GM12891 (cell line): ENCODE data around the gene MANEAL.

Experiments used
- DNase-seq: peaks from one replicate; pipeline ENCODE4 v3.0.0; 2011; ENCODE audit warnings: low spot score; ENCODE audit not compliant: insufficient read length
- FAIRE-seq: peaks from 2 replicates; lab custom pipeline; 2011; peaks lifted over from hg19 to GRCh38; lab: Jason Lieb, UNC
- PAX5 ChIP-seq: IDR thresholded peaks from 2 replicates; pipeline ENCODE4 v1.6.1; 2011; ENCODE audit warnings: low read length, moderate library complexity, mild to moderate bottlenecking; ENCODE audit not compliant: insufficient read depth, severe bottlenecking
- POLR2A ChIP-seq: IDR thresholded peaks from 2 replicates; pipeline ENCODE4 v1.6.1; 2011; ENCODE audit warnings: low read depth, low read length, control low read depth
- POLR2AphosphoS5 ChIP-seq: IDR thresholded peaks from 2 replicates; pipeline ENCODE4 v1.6.1; 2011; ENCODE audit warnings: low read depth, low read length, control low read depth
- POU2F2 ChIP-seq: IDR thresholded peaks from 2 replicates; pipeline ENCODE4 v1.6.1; 2011; ENCODE audit warnings: low read depth, mild to moderate bottlenecking, control low read depth, low read length, moderate library complexity
- SPI1 ChIP-seq: IDR thresholded peaks from 2 replicates; pipeline ENCODE4 v1.6.1; 2011; ENCODE audit warnings: low read depth, low read length, control low read depth
- TAF1 ChIP-seq: IDR thresholded peaks from 2 replicates; pipeline ENCODE4 v1.6.1; 2011; ENCODE audit warnings: low read depth, low read length, control low read depth

Gene MANEAL

DNA sequence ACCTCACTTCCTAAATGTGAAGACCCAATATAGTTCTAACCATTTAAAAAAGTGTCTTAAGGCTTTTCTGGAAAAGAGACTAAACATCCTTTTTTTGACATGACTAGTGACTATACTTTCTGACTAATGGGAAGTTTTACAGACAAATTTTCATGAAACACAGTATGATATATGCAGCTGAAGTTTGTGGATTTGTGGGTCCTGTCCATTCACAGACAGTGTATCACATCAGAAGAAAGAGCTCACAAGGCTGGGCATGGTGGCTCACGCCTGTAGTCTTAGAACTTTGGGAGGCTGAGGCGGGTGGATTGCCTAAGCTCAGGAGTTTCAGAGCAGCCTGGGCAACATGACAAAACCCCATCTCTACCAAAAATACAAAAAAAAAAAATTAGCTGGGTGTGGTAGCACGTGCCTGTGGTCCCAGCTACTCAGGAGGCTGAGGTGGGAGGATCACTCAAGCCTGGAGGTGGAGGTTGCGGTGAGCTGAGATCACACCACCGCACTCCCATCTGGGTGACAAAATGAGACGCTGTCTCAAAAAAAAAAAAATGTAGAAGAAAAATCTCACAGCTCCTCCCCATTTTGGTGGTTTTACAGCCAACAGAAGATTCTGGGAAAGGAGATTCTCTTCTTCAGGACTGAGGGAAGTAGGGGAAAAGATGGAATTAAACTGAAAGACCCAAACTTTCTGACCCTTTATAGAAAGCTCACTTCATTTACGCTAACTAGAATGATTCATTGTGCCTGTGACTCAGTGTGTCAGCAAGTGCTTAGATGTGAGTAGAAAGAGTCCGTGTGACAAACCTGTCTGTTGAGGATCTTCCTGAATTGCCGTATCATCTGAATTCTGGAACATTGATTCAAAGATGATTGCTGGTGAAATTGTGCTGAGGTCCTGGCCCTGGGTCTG is 29.5 kb downstream of the MANEAL start:
- no peak for TF ChIP-seq POU2F2
- TF ChIP-seq POLR2AphosphoS5, result no peak
- no peak for TF ChIP-seq PAX5
- TF ChIP-seq SPI1, result no peak
- TF ChIP-seq TAF1, result no peak
- TF ChIP-seq POLR2A, result no peak
- FAIRE-seq (no peak), DNase-seq (no peak)

DNA sequence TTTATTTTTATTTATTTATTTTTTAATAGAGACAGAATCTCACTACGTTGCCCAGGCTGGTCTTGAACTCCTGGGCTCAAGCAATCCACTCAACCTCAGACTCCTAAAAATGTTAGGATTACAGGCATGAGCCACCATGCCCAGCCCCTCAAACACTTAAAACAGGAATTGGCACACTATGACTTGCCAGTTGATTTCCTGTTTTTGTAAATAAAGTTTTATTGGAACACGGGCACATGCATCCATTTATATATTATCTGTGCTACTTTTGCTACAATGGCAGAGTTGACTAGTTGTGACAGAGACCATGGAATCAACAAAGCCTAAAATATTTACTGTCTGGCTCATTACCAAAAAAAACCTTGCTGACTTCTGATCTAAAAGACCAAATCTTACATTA is 30.4 kb downstream of the MANEAL start:
- TF ChIP-seq POLR2AphosphoS5, result no peak
- TF ChIP-seq PAX5, result no peak
- TF ChIP-seq SPI1, result no peak
- no peak for TF ChIP-seq TAF1
- TF ChIP-seq POU2F2, result no peak
- no peak for TF ChIP-seq POLR2A
- FAIRE-seq, result no peak
- no peak for DNase-seq

DNA sequence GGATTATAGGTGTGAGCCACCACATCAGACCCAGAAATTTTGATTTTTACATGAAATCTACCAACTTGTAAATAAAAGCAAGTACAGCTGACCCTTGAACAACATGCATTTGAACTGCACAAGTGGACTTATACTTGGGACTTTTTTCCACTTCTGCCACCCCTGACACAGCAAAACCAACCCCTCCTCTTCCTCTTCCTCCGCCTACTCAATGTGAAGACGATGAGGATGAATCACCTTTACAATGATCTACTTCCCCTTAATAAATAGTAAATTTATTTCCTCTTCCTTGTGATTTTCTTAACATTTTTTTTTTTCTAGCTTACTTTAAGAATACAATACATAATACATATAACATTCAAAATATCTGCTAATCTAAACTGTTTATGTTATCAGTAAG is 31.9 kb downstream of the MANEAL start:
- TF ChIP-seq PAX5 (no peak), POLR2A (no peak), TAF1 (no peak), SPI1 (no peak), POU2F2 (no peak), POLR2AphosphoS5 (no peak)
- no peak for FAIRE-seq

DNA sequence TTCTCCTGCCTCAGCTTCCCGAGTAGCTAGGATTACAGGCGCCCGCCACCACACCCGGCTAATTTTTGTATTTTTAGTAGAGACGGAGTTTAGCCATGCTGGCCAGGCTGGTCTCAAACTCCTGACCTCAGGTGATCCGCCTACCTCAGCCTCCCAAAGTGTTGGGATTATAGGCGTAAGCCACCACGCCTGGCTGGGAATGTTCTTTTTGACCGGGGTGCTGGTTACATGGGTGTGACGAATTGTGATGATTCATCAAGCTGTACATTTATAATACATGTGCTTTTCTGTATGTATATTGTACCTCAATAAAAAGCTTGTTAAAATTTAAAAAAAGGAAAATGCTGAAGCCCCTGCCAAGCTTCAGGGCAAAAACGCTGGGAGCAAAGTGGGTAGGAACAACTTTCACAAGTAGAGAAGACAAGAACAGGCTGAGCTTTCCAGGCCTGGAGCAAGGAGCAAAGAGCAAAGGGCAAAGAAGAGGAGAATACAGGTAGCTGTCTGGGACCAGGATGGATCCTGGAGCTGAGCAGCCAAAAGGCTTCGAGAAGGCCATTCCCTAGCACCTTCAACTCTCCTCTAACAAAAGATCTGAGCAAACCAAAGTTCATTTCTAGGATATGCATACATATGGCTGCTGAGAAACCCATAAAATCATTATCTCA is 34.9 kb downstream of the MANEAL start:
- no peak for DNase-seq
- no peak for FAIRE-seq
- TF ChIP-seq POU2F2 (no peak), TAF1 (no peak), PAX5 (no peak), POLR2AphosphoS5 (no peak), SPI1 (no peak), POLR2A (no peak)

More for the DNA sequence above, 31.9 kb downstream of the MANEAL start:
- DNase-seq, result no peak

DNA sequence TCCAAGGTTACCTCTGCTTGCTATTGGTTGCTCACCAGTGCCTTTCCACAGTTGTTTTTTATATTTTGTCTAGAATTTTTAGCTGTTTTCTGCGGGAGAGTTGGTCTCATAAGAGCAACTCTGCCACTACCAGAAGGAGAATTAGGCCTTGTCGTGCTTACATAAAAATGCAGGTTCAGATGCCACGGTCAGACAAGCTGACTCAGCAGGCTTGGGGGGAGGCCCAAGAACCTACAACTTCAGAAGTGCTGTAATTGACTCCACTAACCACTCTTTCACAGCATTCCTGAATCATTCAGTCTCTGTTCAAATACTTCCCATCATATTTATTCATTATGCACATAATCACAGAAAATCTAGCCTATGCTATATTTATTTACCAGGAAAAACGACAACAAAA is 37.5 kb downstream of the MANEAL start:
- DNase-seq (no peak), FAIRE-seq (no peak)
- TF ChIP-seq POU2F2, result no peak
- TF ChIP-seq SPI1, result no peak
- no peak for TF ChIP-seq TAF1
- TF ChIP-seq PAX5, result no peak
- no peak for TF ChIP-seq POLR2A
- TF ChIP-seq POLR2AphosphoS5, result no peak

DNA sequence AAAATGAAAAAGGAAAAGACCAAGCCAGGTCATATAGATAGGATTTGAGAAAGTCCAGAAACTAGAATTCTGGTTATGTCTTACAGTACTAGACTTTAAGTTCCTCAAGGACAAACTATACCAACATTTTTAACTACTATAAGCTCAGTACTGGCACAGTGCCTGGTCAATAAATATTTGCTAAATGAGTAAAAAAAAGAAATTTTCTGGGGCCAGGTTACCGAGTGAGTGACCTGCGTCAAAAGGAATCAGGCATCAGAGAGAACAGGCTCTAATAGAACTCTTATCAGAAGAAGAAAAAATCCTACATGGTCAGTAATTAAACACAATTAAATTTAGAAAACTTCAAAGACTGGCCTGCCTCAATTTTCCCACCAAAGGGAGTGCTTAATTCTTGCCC is 38.2 kb downstream of the MANEAL start:
- DNase-seq (no peak), FAIRE-seq (no peak)
- TF ChIP-seq POU2F2 (no peak), TAF1 (no peak), SPI1 (no peak), POLR2AphosphoS5 (no peak), POLR2A (no peak), PAX5 (no peak)

DNA sequence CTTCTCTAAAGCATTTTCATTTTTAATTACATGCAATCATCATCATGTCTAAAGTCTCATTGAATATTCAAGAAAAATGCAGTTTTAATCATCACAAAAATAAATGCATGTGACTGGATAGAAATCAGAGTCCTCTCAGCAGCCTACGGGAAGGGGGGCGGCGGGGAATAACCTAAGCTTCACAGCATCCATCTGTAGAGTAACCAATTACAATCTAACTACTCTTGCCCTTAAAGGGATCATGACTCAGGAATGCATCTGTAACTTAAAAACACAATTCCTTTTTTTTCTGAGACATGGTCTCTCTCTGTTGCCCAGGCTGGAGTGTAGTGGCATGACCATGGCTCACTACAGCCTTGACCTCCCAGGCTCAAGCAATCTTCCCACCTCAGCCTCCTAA is 43.1 kb downstream of the MANEAL start:
- TF ChIP-seq SPI1, result no peak
- no peak for TF ChIP-seq POLR2AphosphoS5
- TF ChIP-seq TAF1, result no peak
- no peak for TF ChIP-seq PAX5
- TF ChIP-seq POU2F2, result no peak
- TF ChIP-seq POLR2A, result no peak
- DNase-seq (no peak), FAIRE-seq (no peak)

DNA sequence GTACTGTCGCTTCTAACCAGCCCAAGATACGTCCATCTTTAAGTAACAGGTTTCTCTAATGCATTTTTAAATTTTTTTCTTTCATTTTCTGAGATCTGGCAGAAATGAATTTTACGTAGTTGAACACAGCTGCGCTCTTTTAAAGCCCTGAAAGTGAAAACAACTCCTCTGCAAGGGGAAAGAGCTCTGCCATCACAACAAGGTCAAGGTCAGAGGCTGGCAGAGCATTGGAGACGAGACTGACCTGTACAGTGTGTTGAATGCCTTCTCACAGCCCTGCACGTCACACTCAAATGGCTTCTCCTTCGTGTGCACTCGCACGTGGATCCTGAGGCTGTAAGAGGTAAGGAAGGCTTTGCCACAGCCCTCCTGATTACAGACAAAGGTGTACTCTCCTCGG is 46.0 kb downstream of the MANEAL start:
- TF ChIP-seq POLR2AphosphoS5 (no peak), SPI1 (no peak), POLR2A (no peak), TAF1 (no peak), POU2F2 (no peak)
- DNase-seq (no peak), FAIRE-seq (no peak)

DNA sequence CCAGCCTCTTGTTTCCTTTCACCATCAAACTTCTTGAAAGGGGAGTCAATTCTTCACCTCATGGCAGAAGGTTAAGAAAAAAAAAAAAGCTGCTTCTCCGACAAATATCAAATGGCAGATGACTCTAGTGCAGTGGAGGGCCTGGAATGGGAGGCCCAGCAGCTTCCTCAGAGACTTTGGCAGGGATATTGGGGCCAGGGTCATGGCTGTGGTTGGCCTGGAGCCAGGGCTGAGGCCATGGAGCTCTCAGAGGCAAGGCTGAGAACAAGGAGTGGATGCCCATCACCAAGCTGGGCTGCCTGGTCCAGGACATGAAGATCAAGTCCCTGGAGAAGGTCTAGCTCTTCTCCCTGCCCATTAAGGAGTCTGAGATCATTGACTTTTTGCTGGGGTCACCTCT is 47.1 kb downstream of the MANEAL start:
- FAIRE-seq, result no peak
- TF ChIP-seq POU2F2 (no peak), SPI1 (no peak), POLR2AphosphoS5 (no peak), POLR2A (no peak), PAX5 (no peak), TAF1 (no peak)

DNA sequence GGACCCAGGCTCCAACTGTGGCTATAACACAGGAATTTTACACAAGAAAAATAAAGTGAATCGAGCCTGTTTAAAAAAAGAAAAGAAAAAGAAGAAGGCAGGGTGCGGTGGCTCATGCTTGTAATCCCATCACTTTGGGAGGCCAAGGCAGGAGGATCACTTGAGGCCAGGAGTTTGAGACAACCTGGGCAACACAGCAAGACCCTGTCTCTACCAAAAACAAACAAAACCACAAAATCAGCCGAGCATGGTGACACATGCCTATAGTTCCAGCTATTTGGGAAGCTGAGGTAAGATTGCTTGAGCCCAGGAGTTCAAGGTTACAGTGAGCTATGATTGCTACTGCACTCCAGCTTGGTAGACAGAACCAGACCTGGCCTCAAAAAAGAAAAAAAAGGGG is 48.0 kb downstream of the MANEAL start:
- DNase-seq (no peak), FAIRE-seq (no peak)
- TF ChIP-seq POLR2A (no peak), TAF1 (no peak), POLR2AphosphoS5 (no peak), SPI1 (no peak), POU2F2 (no peak), PAX5 (no peak)

More for the DNA sequence above, 47.1 kb downstream of the MANEAL start:
- DNase-seq, result no peak
